Measurements from ENCODE around the gene GTPBP3.
A peak's percentile ranks its signal among the peaks of the same experiment; 100 is the strongest.

The GTPBP3 gene

GRCh38 chr19:17327654-17328516 lies 9.5 kb upstream of the GTPBP3 start:
- peaks cover 0 to 66% (median 44%) of the 10 kb centered on the region in 4 donors for H3K4me1 ChIP-seq
- TF ChIP-seq CTCF (IDR thresholded peaks at IDR 0.05): no peak
- H3K36me3 ChIP-seq: peaks cover 0 to 18% (median 0%) of the 10 kb centered on the region in 3 donors
- H3K27ac ChIP-seq: peak overlapping the region in 1 of 2 donors; percentile 49
- no peak for DNase-seq
- H3K9me3 ChIP-seq: no peaks in the 10 kb centered on the region
- no peaks in the 10 kb centered on the region for H3K27me3 ChIP-seq
- peak overlapping the region; percentile 1 to 18 for H3K4me3 ChIP-seq
- intact Hi-C loops (cut with DNase I; ENCODE audit: low total_unique reads): no loop called here

GRCh38 chr19:17328517-17329365 lies 8.6 kb upstream of the GTPBP3 start:
- Histone ChIP-seq H3K4me1 (peaks cover 0 to 66% (median 46%) of the 10 kb centered on the region in 4 donors), H3K9me3 (no peaks in the 10 kb centered on the region), H3K27ac (peak overlapping the region in 1 of 2 donors; percentile 49), H3K27me3 (no peaks in the 10 kb centered on the region), H3K36me3 (peaks cover 0 to 18% (median 0%) of the 10 kb centered on the region in 3 donors), H3K4me3 (peak overlapping the region in 1 of 2 donors; percentile 1)
- DNase-seq: no peak
- intact Hi-C loops (cut with DNase I; ENCODE audit: low total_unique reads): loop anchor here (1.0 kb wide), 1 partner anchor 22 kb away; no protein-coding TSS in a partner anchor
- TF ChIP-seq CTCF (IDR thresholded peaks at IDR 0.05): no peak

GRCh38 chr19:17329366-17330261 lies 7.7 kb upstream of the GTPBP3 start:
- intact Hi-C loops (cut with DNase I; ENCODE audit: low total_unique reads): loop anchor here (1.0 kb wide), 1 partner anchor 23 kb away; no protein-coding TSS in a partner anchor
- Histone ChIP-seq H3K4me1 (peaks cover 0 to 64% (median 42%) of the 10 kb centered on the region in 4 donors), H3K4me3 (no peak overlapping the region), H3K27ac (no peak overlapping the region), H3K27me3 (no peaks in the 10 kb centered on the region), H3K36me3 (peaks cover 0 to 18% (median 0%) of the 10 kb centered on the region in 3 donors), H3K9me3 (no peaks in the 10 kb centered on the region)
- TF ChIP-seq CTCF (IDR thresholded peaks at IDR 0.05): no peak
- DNase-seq: no peak

GRCh38 chr19:17330262-17331044 lies 6.9 kb upstream of the GTPBP3 start:
- no peak for TF ChIP-seq CTCF (IDR thresholded peaks at IDR 0.05)
- Histone ChIP-seq H3K4me3 (no peak overlapping the region), H3K9me3 (no peaks in the 10 kb centered on the region), H3K27ac (no peak overlapping the region), H3K4me1 (peaks cover 0 to 63% (median 38%) of the 10 kb centered on the region in 4 donors), H3K36me3 (peaks cover 0 to 14% (median 0%) of the 10 kb centered on the region in 3 donors), H3K27me3 (no peaks in the 10 kb centered on the region)
- DNase-seq: no peak
- intact Hi-C loops (cut with DNase I; ENCODE audit: low total_unique reads): no loop called here

Data from tibial artery (tissue), 4 donors.